GM18907 (cell line): Measurements from ENCODE around the gene CROCC2.

Experiments used
- ATAC-seq: cut with Tn5 transposase; IDR thresholded peaks from one replicate; pipeline ENCODE4 v1.9.1; 2021; ENCODE audit warnings: mild to moderate bottlenecking, moderate library complexity; ENCODE audit not compliant: unreplicated experiment

CROCC2 gene

DNA sequence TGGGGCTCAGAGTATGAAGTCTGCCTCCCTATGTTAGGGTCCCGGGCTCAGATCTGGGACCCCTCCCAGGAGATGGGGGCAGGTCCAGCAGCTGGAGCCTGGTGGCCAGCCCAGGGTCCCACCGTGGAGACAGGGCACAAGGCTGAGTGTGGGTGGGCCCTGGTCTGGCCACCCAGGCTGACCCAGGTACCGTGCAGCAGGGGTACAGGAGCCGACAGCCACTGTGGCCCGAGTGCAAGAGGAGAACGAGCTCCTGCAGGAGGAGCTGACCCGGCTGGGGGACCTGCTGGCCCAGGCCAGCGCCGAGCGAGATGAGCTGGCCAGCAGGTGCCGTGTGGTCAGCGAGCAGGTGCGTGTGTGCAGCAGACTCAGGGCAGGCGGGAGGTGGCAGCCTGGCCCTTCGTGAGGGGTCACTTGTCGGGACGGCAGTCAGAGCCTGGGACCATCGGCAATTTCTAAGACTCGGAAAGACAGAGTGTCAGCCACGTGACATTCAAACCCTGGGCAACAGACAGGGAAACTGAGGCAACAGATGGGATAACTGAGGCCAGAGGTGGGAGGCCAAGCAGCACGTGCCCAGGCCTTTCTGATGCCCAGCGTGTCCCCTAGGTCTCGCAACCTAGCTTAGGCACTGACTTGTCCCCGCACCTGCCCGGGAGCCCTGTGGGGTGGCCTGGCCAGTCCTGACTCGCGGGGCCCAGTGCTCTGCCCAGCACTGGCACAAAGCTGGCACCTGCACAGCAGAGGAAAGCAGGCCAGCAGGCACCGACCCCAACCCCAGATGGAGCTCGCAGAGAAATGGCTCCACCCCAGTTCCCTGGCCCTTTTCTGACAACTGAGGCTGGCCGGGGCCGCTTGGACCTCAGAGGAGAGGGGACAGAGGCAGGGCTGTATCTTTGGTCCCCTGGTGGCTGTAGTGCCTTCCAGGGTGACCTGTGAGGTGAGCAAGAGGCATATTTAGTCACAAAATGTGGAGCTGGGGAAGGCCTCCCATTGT lies 13.9 kb downstream of the CROCC2 start:
- ATAC-seq, result no peak

DNA sequence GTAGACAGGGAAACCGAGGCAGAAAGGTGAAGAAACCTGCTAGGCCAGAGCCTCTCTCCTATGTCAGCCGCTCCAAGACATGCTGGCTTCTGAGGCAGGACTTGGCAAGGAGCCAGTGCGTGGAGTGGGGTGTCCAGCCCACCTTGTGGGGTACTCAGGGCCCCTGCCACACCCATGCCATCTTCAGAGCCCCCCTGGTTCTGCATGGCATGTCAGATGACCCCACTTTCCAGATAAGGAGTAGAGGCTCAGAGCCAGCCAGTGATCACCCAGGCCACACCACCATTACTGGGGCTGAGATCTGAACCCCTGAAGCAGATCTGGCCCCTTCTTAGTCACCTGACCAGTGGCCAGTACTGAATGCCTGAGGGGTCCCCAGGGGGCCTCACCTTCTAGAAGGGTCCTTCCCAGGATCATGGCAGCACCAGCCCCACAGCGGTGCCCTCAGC lies 14.7 kb downstream of the CROCC2 start:
- ATAC-seq, result no peak

- ATAC-seq, result no peak
Observed at GRCh38 chr2:240921311-240921994, 15.3 kb downstream of the CROCC2 start.

GRCh38 chr2:240921995-240922244 lies 15.8 kb downstream of the CROCC2 start:
- no peak for ATAC-seq

GRCh38 chr2:240922245-240922981 lies 16.3 kb downstream of the CROCC2 start:
- no peak for ATAC-seq

DNA sequence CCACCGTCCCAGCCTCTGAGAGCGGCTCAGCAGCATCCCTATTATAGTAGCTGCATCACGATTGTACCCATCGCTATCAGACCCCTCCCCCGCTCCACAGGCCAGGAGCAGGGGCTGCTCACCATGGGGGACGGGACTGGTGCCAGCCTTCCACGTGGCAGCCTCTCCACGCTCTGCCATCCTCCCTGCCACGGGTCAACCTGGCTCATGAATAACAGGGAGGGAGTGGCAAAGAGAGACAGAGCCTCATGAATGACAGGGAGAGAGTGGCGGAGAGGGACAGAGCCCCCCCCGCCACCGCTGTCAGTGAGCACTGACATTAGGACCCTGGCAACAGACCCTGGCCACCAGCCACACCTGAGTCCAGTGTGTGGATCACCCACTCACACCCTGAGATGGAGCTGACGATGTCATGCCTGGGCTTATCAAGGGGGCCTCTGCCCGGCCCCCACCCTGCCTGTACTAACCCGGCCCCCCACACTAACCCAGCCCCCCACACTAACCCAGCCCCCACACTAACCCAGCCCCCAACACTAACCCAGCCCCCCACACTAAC lies 16.9 kb downstream of the CROCC2 start:
- ATAC-seq, result no peak

GRCh38 chr2:240925191-240925567 lies 19.0 kb downstream of the CROCC2 start:
- no peak for ATAC-seq

GRCh38 chr2:240925568-240926515 lies 19.7 kb downstream of the CROCC2 start:
- no peak for ATAC-seq

DNA sequence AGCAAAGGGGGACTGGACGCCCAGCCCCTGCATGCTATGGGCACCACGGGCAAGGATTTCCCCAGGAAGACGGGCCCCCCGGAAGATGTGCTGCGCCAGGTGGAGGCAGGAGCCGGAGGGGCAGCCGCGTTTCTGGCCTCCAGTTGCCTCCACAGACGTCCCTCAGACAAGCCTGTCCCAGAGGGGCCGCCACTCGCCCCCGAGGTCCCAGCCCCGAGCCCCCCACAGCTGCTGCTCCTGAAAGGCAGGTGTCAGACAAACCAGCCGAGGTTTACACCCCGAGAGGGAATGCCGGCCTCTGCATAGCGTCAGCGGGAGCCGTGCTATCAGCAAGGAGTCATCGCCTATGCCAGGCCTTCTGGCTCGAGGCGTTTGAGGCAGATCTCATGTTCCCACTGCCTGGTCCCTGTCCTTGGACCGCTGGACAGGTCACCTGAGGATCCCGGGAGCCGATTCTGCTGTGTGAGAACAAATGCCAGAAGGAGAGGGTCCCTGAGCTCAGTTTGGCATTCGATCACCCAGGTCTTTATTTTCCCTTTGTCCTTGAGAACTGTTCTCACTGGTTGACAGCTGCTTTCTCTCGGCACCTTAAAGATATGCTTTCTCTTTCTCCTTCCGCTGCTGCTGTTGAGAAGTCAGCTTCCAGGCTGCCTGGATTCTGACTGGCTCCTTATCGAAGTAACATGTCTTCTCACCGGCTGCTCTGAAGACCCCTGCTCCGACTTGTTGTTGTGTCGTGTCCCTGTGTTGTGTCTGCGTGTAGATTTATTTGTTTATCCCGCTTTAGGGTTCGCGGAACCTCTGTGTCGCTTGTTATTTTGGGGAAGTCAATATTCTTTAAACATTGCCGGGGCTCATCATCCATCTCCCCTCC lies 20.6 kb downstream of the CROCC2 start:
- ATAC-seq, result no peak

DNA sequence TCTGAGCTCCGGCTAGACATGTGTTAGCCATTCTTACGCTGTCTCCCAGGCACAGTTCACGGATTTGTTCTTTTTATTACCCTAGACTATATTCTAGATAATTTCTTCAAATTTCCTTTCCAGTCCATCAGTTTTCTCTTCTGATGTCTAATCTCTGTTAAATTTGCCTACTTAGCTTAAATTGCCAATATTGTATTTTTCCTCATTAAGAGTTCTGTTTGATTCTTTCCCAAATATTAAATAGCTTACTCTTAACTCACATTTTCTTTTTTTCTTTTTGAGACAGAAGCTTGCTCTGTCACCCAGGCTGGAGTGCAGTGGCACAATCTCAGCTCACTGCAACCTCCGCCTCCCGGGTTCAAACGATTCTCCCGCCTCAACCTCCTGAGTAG lies 21.2 kb downstream of the CROCC2 start:
- no peak for ATAC-seq

DNA sequence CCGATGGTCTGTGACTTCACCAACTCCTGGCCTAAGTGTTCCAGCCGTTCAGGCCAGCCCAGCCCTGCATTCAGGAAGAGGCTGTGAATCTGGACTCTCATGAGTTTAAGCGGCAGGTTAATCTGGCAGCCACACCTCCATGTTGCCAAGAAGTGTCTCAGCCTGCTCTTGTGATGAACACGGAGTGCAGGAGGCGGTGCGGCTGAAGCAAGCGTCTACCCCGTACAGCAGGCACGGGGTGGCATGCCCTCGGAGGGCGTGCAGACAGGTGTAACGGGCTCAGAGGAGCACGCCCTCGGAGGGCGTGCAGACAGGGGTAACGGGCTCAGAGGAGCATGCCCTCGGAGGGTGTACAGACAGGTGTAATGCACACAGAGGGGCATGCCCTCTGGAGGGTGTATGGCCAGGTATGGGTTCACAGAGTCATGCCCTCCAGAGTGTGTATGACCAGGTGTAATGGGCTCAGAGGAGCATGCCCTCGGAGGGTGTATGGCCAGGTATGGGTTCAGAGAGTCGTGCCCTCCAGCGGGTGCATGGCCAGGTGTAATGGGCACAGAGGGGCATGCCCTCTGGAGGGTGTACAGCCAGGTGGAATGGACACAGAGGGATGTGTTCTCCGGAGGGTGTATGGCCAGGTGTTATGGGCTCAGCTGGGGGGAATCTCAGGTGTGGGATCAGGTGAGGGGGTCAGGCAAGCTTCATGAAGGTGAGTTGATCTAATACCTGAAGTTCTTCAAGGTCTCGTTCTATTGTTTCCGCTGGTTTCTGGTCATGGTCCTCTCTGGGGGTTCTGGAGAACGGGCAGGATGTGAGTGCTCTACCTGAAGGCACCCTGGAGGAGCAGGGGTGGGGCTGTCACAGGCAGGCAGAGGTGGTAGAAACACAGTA lies 22.6 kb downstream of the CROCC2 start:
- no peak for ATAC-seq

- no peak for ATAC-seq
Observed at GRCh38 chr2:240929364-240930095, 23.4 kb downstream of the CROCC2 start.

DNA sequence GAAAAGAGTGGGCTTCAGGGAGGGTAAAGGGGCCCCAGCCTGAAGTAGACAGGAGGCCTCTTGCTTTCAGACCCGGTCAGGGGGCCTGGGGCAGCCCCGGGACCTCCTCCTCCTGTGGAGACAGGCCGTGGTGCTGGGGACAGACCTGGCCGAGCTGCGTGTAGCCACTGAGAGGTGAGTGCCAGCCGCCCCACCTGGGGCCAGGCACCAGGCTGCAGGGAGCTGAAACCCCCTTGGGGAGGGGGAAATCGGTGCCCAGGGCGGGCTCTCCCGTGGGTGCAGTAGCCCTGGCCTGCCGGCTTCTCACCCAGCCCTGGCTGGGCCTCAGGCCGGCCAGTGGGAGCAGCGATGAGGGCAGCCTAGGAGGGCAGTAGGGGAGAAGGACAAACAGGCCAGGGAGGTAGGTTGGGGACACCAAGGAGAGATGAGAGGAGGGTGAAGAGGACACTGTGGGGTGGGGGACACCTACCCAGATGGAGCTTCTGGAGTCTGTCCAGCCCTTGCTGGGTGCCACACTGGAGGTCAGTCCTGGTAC lies 24.0 kb downstream of the CROCC2 start:
- ATAC-seq, result no peak

DNA sequence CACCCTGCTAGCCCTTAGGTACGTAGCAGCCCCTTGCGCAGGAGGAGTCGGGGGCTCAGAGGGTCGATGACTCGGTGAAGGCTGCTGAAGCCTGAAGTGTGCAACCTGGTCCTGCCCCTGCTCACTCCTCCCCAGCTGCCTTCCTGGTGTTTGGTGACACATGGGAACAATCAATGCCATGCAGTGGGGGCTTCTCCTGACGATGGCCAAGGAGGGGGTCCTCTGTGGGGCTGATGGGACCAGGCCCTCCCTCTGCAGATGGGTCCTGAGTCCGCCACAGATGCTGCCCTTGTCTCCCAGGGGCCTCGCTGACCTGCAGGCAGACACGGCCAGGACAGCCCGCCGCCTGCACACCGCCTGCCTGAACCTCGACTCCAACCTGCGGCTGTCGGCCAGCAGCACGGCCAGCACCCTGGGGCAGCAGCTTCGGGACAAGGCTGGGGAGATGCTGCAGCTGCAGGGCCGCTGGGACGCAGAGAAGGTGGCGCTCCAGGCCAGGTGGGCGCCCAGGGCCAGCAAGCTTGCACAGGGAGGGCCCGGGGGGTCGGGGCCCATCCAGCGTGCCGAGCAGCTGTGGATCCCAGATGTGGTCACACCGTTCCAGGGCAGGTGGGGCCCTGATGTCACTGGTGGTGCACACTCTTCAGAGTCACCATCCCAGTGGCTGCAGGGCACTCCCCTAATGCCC lies 24.6 kb downstream of the CROCC2 start:
- ATAC-seq, result no peak

- no peak for ATAC-seq
Observed at GRCh38 chr2:240931319-240931949, 25.3 kb downstream of the CROCC2 start.

- no peak for ATAC-seq
Observed at GRCh38 chr2:240932001-240932723, 26.0 kb downstream of the CROCC2 start.
